ENCODE measurements around the gene ABCG4. TPM values are rescaled to one million over a fixed set of nuclear protein-coding genes. Genes with fewer than 3 reads are reported as not detected.
"Not testable (repeated sequence)": the region's sequence is repeated elsewhere in the genome, so short reads cannot be mapped to it uniquely, and the experiment has no call there.

The ABCG4 gene
- total and polyA plus RNA-seq, 3 donors from 2014 or later, result 3.9 to 11.2 (median 5.4) TPM

- intact Hi-C loops (cut with DNase I; ENCODE audit: low total_unique reads), result no loop called here
- Histone ChIP-seq H3K4me1 (no peaks in the 10 kb centered on the region), H3K27ac (no peak overlapping the region), H3K36me3 (ENCODE audit: low read depth, missing control alignments) (no peaks in the 10 kb centered on the region), H3K4me3 (no peak overlapping the region), H3K27me3 (no peaks in the 10 kb centered on the region), H3K9me3 (no peaks in the 10 kb centered on the region)
- DNase-seq, result no peak
- 83 to 86% methylated on average over 1 to 8 of the region's 8 CpGs for WGBS, 2 donors
- TF ChIP-seq, protein P1, sequence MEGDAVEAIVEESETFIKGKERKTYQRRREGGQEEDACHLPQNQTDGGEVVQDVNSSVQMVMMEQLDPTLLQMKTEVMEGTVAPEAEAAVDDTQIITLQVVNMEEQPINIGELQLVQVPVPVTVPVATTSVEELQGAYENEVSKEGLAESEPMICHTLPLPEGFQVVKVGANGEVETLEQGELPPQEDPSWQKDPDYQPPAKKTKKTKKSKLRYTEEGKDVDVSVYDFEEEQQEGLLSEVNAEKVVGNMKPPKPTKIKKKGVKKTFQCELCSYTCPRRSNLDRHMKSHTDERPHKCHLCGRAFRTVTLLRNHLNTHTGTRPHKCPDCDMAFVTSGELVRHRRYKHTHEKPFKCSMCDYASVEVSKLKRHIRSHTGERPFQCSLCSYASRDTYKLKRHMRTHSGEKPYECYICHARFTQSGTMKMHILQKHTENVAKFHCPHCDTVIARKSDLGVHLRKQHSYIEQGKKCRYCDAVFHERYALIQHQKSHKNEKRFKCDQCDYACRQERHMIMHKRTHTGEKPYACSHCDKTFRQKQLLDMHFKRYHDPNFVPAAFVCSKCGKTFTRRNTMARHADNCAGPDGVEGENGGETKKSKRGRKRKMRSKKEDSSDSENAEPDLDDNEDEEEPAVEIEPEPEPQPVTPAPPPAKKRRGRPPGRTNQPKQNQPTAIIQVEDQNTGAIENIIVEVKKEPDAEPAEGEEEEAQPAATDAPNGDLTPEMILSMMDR (IDR thresholded peaks at IDR 0.05), result no peak
- no peak for TF ChIP-seq POLR2A (IDR thresholded peaks at IDR 0.05)
Measured at GRCh38 chr11:119161871-119162270, 13.0 kb downstream of the ABCG4 start.

DNA sequence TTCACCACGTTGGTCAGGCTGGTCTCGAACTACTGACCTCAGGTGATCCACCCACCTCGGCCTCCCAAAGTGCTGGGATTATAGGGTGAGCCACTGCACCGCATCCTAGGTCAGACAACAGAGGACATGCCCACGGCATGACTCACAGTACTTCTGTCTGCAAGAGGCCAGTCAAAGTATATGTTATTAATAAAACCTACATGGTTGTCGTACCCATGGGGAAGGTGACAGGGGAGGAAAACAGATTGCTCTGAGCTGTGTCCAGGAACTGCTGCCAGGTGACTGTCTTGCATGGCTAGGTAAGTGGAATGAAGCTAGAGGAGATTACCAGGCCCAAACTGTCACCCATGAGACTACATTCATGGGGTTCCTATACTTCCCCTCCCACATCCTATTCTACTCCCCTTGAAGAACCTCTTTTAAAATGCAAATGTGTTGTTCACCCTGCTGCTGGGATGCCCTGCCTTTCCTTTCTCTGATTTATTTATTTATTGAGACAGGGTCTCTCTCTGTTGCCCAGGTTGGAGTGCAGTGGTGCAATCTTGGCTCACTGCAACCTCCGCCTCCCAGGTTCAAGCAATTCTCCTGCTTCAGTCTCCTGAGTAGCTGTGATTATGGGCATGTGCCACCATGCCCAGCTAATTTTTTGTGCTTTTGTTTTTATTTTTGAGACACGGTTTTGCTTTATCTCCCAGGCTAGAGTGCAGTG, 17.7 kb downstream of the ABCG4 start:
- intact Hi-C loops (cut with DNase I; ENCODE audit: low total_unique reads), result no loop called here
- no peak for DNase-seq
- WGBS, 2 donors, result 83 to 85% methylated on average over 8 of the region's 8 CpGs
- Histone ChIP-seq H3K4me1 (peaks cover 6% of the 10 kb centered on the region), H3K36me3 (ENCODE audit: low read depth, missing control alignments) (no peaks in the 10 kb centered on the region), H3K9me3 (no peaks in the 10 kb centered on the region), H3K27ac (no peak overlapping the region), H3K4me3 (no peak overlapping the region), H3K27me3 (no peaks in the 10 kb centered on the region)
- TF ChIP-seq, protein P1 (IDR thresholded peaks at IDR 0.05), result no peak
- TF ChIP-seq POLR2A (IDR thresholded peaks at IDR 0.05), result no peak

DNA sequence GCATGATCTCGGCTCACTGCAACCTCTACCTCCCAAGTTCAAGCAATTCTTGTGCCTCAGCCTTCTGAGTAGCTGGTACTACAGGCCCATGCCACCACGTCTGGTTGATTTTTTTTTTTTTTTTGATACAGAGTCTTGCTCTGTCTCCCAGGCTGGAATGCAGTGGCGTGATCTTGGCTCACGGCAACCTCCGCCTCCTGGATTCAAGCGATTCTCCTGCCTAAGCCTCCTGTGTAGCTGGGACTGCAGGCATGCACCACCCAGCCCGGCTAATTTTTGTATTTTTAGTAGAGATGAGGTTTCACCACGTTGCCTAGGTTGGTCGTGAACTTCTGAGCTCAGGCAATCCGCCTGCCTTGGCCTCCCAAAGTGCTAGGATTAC, 18.2 kb downstream of the ABCG4 start:
- H3K27ac ChIP-seq; H3K36me3 ChIP-seq (ENCODE audit: low read depth, missing control alignments); H3K9me3 ChIP-seq; H3K27me3 ChIP-seq; intact Hi-C loops (cut with DNase I; ENCODE audit: low total_unique reads); H3K4me1 ChIP-seq; DNase-seq; H3K4me3 ChIP-seq: not testable (repeated sequence)
- 91 to 94% methylated on average over 10 of the region's 10 CpGs for WGBS, 2 donors

DNA sequence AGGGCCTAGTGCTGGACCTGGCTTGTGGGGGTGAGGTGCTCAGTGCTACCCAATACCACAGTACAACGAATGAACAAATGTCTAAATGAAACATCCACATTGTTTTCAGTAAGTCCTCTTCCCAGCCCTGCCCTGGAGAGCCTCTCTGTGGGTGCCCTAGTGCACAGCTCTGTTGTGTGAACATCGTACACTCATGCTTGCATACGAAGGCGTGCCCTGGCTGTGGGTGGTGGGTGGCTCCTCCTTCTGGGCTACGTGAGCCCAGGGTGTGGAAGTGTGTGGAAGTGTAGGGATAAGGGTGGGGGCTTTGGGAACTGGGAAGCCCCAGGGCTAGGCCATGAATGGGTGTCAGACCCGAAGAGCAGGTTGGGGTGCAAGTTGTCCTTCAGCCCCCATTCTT, 19.1 kb downstream of the ABCG4 start:
- Histone ChIP-seq H3K4me1 (peaks cover 6% of the 10 kb centered on the region), H3K27me3 (no peaks in the 10 kb centered on the region), H3K4me3 (no peak overlapping the region), H3K36me3 (ENCODE audit: low read depth, missing control alignments) (no peaks in the 10 kb centered on the region), H3K9me3 (no peaks in the 10 kb centered on the region), H3K27ac (no peak overlapping the region)
- 60 to 71% methylated on average over 6 of the region's 6 CpGs for WGBS, 2 donors
- intact Hi-C loops (cut with DNase I; ENCODE audit: low total_unique reads), result no loop called here
- DNase-seq, result no peak
- TF ChIP-seq, protein P1 (IDR thresholded peaks at IDR 0.05), result no peak
- no peak for TF ChIP-seq POLR2A (IDR thresholded peaks at IDR 0.05)

GRCh38 chr11:119168471-119169281, 19.8 kb downstream of the ABCG4 start, which contains the start of gene NLRX1:
TSS of gene NLRX1 (plus strand) at chr11:119168725. CDS start at chr11:119171404, 2,679 bp downstream.
- intact Hi-C loops (cut with DNase I; ENCODE audit: low total_unique reads), result no loop called here
- 4 to 40% methylated on average over 3 to 49 of the region's 63 CpGs for WGBS, 2 donors
- no peaks in the 10 kb centered on the region for H3K27me3 ChIP-seq
- H3K9me3 ChIP-seq, result no peaks in the 10 kb centered on the region
- peak within 1 kb of the TSS; percentile 76 to 80 for H3K4me3 ChIP-seq
- H3K27ac ChIP-seq, result peak within 1 kb of the TSS; percentile 61 to 81
- peak; percentile 87 for DNase-seq
- TF ChIP-seq, protein P1 (IDR thresholded peaks at IDR 0.05), result peak; percentile 55 to 78 (median 75)
- TF ChIP-seq POLR2A (IDR thresholded peaks at IDR 0.05), result no peak
- H3K4me1 ChIP-seq, result peaks cover 6% of the 10 kb centered on the region
- H3K36me3 ChIP-seq (ENCODE audit: low read depth, missing control alignments), result no peaks in the 10 kb centered on the region
